CD1c-positive myeloid dendritic cell (primary cell): ENCODE measurements around the gene TAF1B.
A peak's percentile ranks its signal among the peaks of the same experiment; 100 is the strongest.

ENCODE experiments used
- DNase-seq: peaks from one replicate; pipeline ENCODE4 v3.0.0-alpha.2; 2016; ENCODE audit errors: extremely low spot score

TAF1B gene

GRCh38 chr2:9939587-9940485 lies 96.6 kb downstream of the TAF1B start:
- no peak for DNase-seq

- no peak for DNase-seq
Measured at GRCh38 chr2:9941196-9941995, 98.1 kb downstream of the TAF1B start.

- no peak for DNase-seq
Measured at GRCh38 chr2:9941996-9942390, 98.7 kb downstream of the TAF1B start.

DNA sequence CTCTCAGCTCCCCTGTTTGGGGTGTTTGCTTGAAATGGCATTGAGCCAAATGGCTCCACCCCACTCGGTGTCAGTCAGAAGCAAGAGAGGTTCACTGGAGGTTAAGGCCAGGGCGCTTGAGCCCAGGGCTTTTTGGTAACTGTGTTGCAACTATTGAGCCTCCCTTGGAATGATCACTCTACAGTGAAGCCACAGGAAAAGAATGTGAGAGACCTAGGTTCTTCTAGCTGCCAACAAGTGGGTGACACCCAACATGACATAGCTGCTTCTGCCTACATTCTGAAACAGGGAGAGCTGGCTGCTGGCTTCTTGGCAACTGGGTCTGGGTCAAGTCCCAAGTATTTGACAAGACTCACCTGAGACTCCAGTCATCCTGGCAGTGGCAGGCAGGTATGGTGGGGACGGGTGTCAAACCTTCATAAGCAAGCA lies 101.1 kb downstream of the TAF1B start:
- DNase-seq: no peak

DNA sequence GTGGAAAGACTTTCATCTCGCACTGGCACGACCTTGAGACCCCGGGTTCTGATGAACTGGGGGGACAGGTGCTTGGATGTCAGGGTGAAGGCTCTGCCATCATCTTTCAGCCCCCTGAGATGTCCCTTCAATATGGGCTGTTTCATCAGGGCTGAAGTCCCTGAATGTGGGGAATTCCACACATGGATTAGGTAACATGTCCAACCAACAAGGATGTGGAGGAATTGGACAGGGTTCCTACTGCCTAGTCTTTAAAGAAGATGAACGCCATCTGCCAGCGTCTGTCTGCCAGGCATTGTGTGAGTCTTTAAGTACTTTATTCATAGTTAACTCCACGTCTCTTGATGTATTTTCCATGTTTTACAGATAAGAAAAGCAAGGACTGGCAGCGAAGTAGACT lies 102.3 kb downstream of the TAF1B start:
- no peak for DNase-seq

DNA sequence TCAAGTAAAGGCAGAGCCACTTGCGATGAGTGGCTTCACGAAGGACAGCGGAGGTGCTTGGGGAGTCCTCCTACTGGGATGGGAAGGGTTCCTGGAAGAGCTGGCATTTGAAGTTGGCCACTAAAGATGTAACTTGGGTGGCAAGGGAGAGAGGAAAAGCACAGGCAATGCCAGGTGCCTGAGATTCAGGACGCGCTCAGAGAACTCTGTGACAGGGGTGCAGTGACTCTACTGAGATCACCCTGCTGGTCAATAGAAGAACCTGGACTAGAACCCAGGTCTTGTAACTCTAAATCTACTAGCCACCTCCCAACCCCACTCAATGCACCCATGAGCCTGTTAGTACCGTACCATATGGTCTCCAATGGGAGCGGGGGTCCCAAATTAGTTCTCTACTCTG lies 102.8 kb downstream of the TAF1B start:
- no peak for DNase-seq

- DNase-seq: no peak
Measured at GRCh38 chr2:9946818-9947217, 103.5 kb downstream of the TAF1B start.

GRCh38 chr2:9948721-9949120 lies 105.4 kb downstream of the TAF1B start:
- no peak for DNase-seq

DNA sequence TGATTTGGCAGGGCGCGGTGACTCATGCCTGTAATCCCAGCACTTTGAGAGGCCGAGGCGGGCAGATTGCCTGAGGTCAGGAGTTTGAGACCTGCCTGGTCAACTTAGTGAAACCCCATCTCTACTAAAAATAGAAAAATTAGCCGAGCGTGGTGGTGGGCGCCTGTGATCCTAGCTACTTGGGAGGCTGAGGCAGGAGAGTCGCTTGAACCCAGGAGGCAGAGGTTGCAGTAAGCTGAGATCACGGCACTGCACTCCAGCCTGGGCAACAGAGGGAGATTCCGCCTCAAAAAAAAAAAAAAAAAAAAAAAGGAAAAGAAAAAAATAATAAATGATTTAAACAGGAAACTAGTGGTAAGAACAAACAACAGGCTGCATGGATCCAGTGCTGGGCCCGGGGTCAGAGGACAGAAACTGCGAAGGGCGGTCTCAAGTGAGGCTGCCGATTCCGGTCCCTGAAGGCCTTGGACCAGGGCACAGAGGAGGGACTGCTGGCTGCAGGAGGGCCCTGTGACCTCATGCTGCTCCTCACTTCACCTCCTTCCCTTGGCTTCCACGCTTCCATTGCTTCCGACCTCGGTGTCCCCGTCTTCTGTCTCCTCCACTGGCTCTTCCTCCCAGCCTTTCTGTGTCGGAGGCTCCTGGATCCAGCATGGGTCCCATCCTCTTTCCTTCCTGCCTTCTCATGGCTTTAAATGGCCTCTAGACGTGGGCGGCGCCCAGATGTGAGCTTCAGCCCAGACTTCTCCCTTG lies 106.1 kb downstream of the TAF1B start:
- DNase-seq: no peak

GRCh38 chr2:9949992-9950520 lies 106.8 kb downstream of the TAF1B start:
- DNase-seq: no peak

- DNase-seq: peak; percentile 63
Measured at GRCh38 chr2:9950521-9951271, 107.4 kb downstream of the TAF1B start.

DNA sequence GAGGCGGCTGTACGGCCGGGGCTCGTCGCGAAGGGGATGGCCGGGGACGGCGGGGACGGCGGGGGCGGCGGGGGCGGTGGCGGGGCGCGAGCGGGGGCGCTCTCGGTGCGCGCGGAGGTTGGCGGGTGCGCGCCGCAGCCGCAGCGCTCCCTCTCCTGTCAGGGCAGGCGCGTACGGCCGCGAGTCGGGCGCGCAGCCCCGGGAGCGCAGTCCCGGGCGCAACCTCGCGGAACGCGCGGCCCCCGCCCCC lies 107.9 kb downstream of the TAF1B start:
- DNase-seq: no peak

GRCh38 chr2:9951522-9952285 lies 108.4 kb downstream of the TAF1B start, which contains the start of gene GRHL1:
Gene GRHL1 (plus strand): TSS chr2:9951693. CDS start chr2:9951834, 141 bp downstream.
- peak; percentile 97 for DNase-seq

GRCh38 chr2:9952286-9952737 lies 109.0 kb downstream of the TAF1B start:
- DNase-seq: no peak

DNA sequence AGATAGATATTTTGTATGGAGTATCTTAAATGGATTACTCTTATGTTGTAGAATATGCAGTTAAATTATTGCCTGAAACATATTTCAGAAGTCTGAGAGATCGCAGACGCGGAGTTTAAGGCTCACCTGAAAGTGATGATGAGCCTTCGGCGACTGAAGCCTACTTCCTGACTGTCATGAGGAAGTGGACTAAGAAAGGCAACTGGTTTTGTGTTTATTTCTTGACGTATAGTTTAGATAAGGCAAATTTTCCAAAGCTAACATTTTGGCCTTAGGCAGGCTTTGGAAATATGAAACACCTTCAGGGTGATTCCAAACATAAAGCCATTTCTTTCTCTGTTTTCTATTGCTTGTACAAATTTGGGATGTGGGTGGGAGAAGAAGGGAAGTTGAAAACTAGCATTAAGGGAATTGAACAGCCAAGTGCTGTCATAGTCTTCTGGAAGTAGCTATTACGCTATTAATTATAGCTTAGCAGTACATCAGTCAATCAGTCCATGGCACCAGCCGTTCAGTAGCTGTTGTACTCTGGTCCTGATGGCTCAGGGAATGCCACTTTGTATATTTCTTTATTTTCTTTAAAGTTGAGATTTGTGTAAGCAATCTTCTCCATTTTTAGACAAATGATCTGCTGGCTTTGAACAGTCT lies 109.7 kb downstream of the TAF1B start:
- no peak for DNase-seq

- no peak for DNase-seq
Measured at GRCh38 chr2:9954136-9954535, 110.9 kb downstream of the TAF1B start.

- no peak for DNase-seq
Measured at GRCh38 chr2:9958057-9958456, 114.8 kb downstream of the TAF1B start.

DNA sequence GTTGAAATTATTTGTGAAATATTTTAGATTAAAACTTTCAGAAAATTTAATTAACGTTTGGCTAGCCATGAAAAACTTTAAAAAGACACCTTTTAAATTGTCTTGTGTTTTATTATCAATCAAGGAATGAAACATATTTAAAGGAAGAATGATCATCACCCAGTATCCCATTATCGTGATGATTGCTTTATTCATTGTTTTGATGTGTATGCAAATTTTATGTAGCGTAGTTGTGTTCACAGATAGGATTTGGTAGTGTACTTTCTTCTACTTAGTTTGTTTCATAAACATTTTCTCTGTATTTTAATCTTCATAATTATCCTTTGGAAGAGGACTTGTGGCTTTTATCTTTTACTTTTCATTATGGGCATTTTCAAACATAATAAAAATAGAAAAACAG lies 116.0 kb downstream of the TAF1B start:
- DNase-seq: no peak

- DNase-seq: no peak
Measured at GRCh38 chr2:9961013-9961412, 117.7 kb downstream of the TAF1B start.
